Heart left ventricle (tissue), 13 donors: ENCODE data around the gene ETV7.

Experiments used
- POLR2A ChIP-seq, 2 donors: fragments of 450-650 bp; IDR thresholded peaks; one replicate each; pipeline ENCODE4 v1.6.1; 2017; ENCODE audit warnings: antibody characterized with exemption in 2 of 2, mild to moderate bottlenecking in 2 of 2, moderate library complexity in 2 of 2
- TF ChIP-seq, protein P1 (sequence below), 12 donors: fragments of 200-600 bp; sonication (generic) in 4 of 12; IDR thresholded peaks; one replicate each; pipeline versions ENCODE4 v1.5.0 to v1.8.0; 2018 to 2022; ENCODE audit warnings: antibody characterized with exemption in 12 of 12, mild to moderate bottlenecking in 5 of 12
- donor health status: ischemic (EF 13 %, LVEDD 7.1; RV severe dilation, severe dysfunction).
- donor health status: DM: no; HTN: yes; CAD: no.
- donor health status: DM: no; HTN: no; CAD: no.
- donor health status: ischemic (EF 25% LVEDD 6.9; RV normal size, moderate dysfunction).
- donor health status: ischemic (EF 25% LVEDD 5.7; RV mildly dilated, moderate dysfunction).
- donor health status: ischemic (EF 35%, LVEDD 5.7; RV mildly dilated, moderate dysfunction).
- donor health status: nonischemic (EF 11% LVEDD 7.7; RV severe dilation, severe dysfunction).
- donor health status: DM: yes; HTN: yes; CAD: no.
- donor health status: PGD.
- donor health status: ischemic (EF 29% LVEDD 5.4; RV normal size, mild dysfunction).
- donor health status: nonischemic (EF 23%, LVEDD 6.1; RV moderate dilation, normal function).

DNA sequence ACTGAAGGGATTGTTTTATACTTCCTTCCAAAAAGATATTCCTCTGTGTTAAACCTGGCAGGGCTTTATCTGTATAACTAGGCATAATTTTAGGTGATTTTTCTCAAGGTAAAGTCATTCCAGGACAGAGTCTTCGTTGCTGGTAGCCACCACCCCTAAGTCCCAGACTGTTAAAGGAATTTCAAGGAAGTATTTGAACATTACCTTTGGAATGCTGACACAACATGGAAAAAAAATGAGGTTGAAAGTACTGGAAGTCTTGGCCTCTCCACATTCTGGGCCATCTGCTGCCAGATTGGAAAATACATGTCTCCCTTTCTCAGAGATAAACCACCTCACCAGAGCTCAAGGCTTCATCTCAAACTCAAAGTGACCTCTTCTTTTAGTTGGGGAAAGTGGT lies 27.0 kb upstream of the ETV7 start:
- TF ChIP-seq, protein P1, sequence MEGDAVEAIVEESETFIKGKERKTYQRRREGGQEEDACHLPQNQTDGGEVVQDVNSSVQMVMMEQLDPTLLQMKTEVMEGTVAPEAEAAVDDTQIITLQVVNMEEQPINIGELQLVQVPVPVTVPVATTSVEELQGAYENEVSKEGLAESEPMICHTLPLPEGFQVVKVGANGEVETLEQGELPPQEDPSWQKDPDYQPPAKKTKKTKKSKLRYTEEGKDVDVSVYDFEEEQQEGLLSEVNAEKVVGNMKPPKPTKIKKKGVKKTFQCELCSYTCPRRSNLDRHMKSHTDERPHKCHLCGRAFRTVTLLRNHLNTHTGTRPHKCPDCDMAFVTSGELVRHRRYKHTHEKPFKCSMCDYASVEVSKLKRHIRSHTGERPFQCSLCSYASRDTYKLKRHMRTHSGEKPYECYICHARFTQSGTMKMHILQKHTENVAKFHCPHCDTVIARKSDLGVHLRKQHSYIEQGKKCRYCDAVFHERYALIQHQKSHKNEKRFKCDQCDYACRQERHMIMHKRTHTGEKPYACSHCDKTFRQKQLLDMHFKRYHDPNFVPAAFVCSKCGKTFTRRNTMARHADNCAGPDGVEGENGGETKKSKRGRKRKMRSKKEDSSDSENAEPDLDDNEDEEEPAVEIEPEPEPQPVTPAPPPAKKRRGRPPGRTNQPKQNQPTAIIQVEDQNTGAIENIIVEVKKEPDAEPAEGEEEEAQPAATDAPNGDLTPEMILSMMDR (IDR thresholded peaks at IDR 0.05), result no peak
- no peak for TF ChIP-seq POLR2A (IDR thresholded peaks at IDR 0.05)
